Memory B cell (primary cell): ENCODE measurements around the gene KIF16B.

Source experiments
- ATAC-seq: fragments of 150-1000 bp; cut with Tn5 transposase; 2 replicates; pipeline ENCODE4 v1.10.0; 2021; ENCODE audit warnings: low read depth, mild to moderate bottlenecking, moderate library complexity
- DNase-seq, 2 donors: peaks; one replicate each; pipeline ENCODE4 v3.0.0; 2022; ENCODE audit warnings: low spot score in 2 of 2
- H3K27ac Mint-ChIP-seq: one replicate; pipeline ENCODE4 v1.8.0; 2022; ENCODE audit warnings: mild to moderate bottlenecking, moderate library complexity, mixed read lengths
- H3K27me3 Mint-ChIP-seq: one replicate; pipeline ENCODE4 v1.8.0; 2022; ENCODE audit warnings: mixed read lengths
- H3K36me3 Mint-ChIP-seq: one replicate; pipeline ENCODE4 v1.8.0; 2022; ENCODE audit warnings: mild to moderate bottlenecking, mixed read lengths
- H3K4me1 Mint-ChIP-seq: one replicate; pipeline ENCODE4 v1.8.0; 2022; ENCODE audit warnings: mixed read lengths
- H3K4me3 Mint-ChIP-seq: one replicate; pipeline ENCODE4 v1.8.0; 2022; ENCODE audit warnings: mild to moderate bottlenecking, moderate library complexity, mixed read lengths
- H3K9me3 Mint-ChIP-seq: one replicate; pipeline ENCODE4 v1.8.0; 2022; ENCODE audit warnings: mixed read lengths

The KIF16B gene

GRCh38 chr20:16483024-16483423, 90.2 kb downstream of the KIF16B start:
- H3K27me3 Mint-ChIP-seq = no peaks in the 10 kb centered on the region
- no peak overlapping the region for H3K27ac Mint-ChIP-seq
- H3K9me3 Mint-ChIP-seq = no peaks in the 10 kb centered on the region
- peaks cover 9% of the 10 kb centered on the region for H3K4me1 Mint-ChIP-seq
- ATAC-seq (no peak), DNase-seq (no peak)
- H3K36me3 Mint-ChIP-seq = peaks cover 27% of the 10 kb centered on the region
- H3K4me3 Mint-ChIP-seq = no peak overlapping the region

GRCh38 chr20:16481977-16482376, 91.3 kb downstream of the KIF16B start:
- Mint-ChIP-seq H3K4me3 (no peak overlapping the region), H3K9me3 (no peaks in the 10 kb centered on the region), H3K27ac (no peak overlapping the region), H3K27me3 (no peaks in the 10 kb centered on the region), H3K4me1 (peaks cover 9% of the 10 kb centered on the region), H3K36me3 (peaks cover 26% of the 10 kb centered on the region)
- ATAC-seq (no peak), DNase-seq (no peak)

GRCh38 chr20:16479666-16480065, 93.6 kb downstream of the KIF16B start:
- ATAC-seq (no peak), DNase-seq (no peak)
- H3K4me3 Mint-ChIP-seq = no peak overlapping the region
- H3K36me3 Mint-ChIP-seq = peaks cover 24% of the 10 kb centered on the region
- H3K4me1 Mint-ChIP-seq = peaks cover 9% of the 10 kb centered on the region
- H3K9me3 Mint-ChIP-seq = no peaks in the 10 kb centered on the region
- peak overlapping the region; percentile 39 for H3K27ac Mint-ChIP-seq
- no peaks in the 10 kb centered on the region for H3K27me3 Mint-ChIP-seq

DNA sequence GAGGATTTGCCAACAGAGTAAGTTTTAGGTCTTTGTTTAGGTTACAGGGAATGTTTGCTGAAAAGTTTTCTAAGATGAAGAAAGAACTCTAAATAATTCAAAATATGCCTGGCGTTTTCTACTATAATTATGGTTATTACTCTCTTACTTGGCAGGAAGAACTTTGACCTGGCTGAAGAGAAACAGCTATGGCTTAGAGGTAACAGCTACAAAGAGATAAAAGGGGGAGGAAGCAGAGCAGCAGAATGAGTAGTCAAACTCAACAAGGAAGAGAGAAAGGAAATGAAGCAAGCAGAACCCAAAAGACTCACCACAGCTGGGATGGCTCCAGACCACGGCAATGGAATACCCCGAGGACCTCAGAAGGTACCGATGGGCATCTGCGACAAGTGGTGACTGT, 95.6 kb downstream of the KIF16B start:
- DNase-seq (no peak), ATAC-seq (no peak)
- H3K27ac Mint-ChIP-seq = no peak overlapping the region
- H3K9me3 Mint-ChIP-seq = no peaks in the 10 kb centered on the region
- H3K4me1 Mint-ChIP-seq = peaks cover 11% of the 10 kb centered on the region
- no peak overlapping the region for H3K4me3 Mint-ChIP-seq
- no peaks in the 10 kb centered on the region for H3K27me3 Mint-ChIP-seq
- H3K36me3 Mint-ChIP-seq = peaks cover 16% of the 10 kb centered on the region

GRCh38 chr20:16476032-16476431, 97.2 kb downstream of the KIF16B start:
- no peak overlapping the region for H3K27ac Mint-ChIP-seq
- peaks cover 12% of the 10 kb centered on the region for H3K4me1 Mint-ChIP-seq
- peak; percentile 53 for ATAC-seq
- H3K27me3 Mint-ChIP-seq = no peaks in the 10 kb centered on the region
- peak in 1 of 2 donors; percentile 26 for DNase-seq
- H3K4me3 Mint-ChIP-seq = no peak overlapping the region
- no peaks in the 10 kb centered on the region for H3K9me3 Mint-ChIP-seq
- H3K36me3 Mint-ChIP-seq = peaks cover 20% of the 10 kb centered on the region

DNA sequence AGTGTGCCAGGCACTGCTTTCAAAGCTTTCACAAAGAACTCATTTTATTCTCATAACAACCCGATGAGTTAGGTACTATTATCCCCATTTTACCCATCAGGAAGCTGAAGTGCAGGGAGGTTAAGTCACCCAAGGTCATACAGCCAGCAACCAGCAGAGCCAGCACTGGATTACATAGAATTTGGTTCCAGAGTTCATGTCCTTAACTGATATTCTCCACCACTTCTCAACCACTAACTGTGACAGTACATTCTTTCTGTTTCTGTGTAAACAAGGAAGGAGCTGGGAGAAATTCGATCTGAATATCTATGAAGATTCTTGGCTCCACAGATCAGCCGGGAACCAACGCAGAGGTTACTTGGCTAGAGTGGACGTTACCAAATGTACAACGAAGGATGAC, 98.0 kb downstream of the KIF16B start:
- no peak for ATAC-seq
- H3K9me3 Mint-ChIP-seq = no peaks in the 10 kb centered on the region
- H3K36me3 Mint-ChIP-seq = peaks cover 25% of the 10 kb centered on the region
- no peak overlapping the region for H3K27ac Mint-ChIP-seq
- H3K4me1 Mint-ChIP-seq = peaks cover 12% of the 10 kb centered on the region
- no peaks in the 10 kb centered on the region for H3K27me3 Mint-ChIP-seq
- DNase-seq = no peak
- no peak overlapping the region for H3K4me3 Mint-ChIP-seq

DNA sequence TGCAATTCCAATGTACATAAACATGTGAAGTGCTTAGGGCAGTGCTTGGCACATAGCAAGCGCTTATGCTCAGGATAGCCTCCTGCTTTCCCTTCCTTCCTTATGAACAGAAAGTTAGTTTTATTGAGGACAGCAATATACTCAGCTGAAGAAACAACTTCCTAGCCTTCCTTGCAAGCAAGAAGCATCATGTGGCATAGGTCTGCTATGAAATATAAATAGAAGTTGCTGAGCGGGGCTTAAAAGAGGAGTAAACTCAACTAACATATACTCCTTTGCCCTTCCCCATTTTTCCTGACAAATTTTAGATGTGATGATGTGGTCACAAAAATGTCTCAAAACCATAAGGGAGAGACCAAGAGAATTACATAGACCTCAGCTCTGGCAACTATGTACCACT, 98.9 kb downstream of the KIF16B start:
- Mint-ChIP-seq H3K27ac (no peak overlapping the region), H3K4me3 (no peak overlapping the region), H3K9me3 (no peaks in the 10 kb centered on the region), H3K27me3 (no peaks in the 10 kb centered on the region), H3K4me1 (peaks cover 6% of the 10 kb centered on the region), H3K36me3 (peaks cover 28% of the 10 kb centered on the region)
- DNase-seq (no peak), ATAC-seq (no peak)

DNA sequence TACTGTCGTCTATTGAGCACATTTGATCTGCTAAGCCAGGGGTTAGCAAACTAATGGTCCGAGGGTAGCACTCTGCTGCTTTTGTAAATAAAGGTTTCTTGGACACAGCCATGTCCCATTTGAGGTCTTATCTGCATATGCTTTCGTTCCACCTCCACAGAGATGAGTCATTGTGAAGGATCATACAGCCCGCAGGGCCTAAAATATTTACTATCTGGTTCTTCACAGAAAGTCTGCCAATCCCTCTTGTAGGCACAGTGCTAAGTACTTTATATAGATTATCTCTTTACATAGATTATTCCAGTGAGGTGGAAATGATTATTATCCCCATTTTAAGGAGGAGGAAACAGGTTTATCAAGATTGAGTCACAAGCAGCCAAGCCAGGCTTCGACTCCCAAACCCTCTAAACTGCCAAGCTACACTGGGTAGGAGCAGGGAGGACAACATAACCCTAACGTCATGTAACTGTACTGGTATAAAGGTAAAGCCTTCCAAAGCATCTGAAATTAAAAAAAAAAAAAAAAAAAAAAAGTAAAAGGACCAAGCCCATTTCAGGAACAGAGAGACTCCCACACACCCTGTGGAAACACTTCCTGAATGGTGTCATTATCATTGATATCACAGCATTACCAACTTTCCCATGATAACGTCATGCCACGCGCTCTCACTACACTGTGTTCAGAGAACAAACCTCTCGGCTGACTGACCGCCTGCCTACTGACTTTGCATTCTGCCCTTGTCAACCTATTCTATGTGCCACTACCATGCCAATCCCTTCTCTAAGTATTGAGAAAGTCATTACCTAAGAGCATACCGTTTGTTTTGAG, 101.0 kb downstream of the KIF16B start:
- no peaks in the 10 kb centered on the region for H3K27me3 Mint-ChIP-seq
- peaks cover 2% of the 10 kb centered on the region for H3K9me3 Mint-ChIP-seq
- H3K4me1 Mint-ChIP-seq = peaks cover 6% of the 10 kb centered on the region
- peaks cover 23% of the 10 kb centered on the region for H3K36me3 Mint-ChIP-seq
- no peak for ATAC-seq
- H3K4me3 Mint-ChIP-seq = no peak overlapping the region
- DNase-seq = no peak
- no peak overlapping the region for H3K27ac Mint-ChIP-seq

DNA sequence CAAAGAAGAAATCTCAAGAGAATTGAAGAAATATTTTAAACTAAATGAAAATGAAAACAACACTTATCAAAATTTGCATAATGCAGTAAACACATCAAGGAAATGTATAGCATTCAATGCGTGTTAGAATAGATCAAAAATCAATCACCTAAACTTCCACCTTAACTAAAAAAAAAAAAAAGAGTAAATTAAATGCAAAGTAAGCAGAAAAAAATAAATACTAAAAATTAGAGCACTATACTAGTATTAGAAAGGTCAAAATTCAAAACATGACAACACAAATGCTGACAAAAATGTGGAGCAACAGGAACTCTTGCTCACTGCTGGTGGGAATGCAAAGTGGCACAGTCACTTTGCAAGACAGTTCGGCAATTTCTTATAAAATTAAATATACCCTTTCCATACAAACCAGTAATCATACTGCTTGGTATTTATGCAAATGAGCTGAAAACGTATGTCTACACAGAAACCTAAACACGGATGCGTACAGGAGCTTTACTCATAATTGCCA, 103.8 kb downstream of the KIF16B start:
- ATAC-seq = no peak
- H3K4me1 Mint-ChIP-seq = peaks cover 6% of the 10 kb centered on the region
- no peak for DNase-seq
- H3K4me3 Mint-ChIP-seq = no peak overlapping the region
- H3K9me3 Mint-ChIP-seq = peaks cover 6% of the 10 kb centered on the region
- H3K27ac Mint-ChIP-seq = no peak overlapping the region
- H3K36me3 Mint-ChIP-seq = peaks cover 38% of the 10 kb centered on the region
- H3K27me3 Mint-ChIP-seq = no peaks in the 10 kb centered on the region

DNA sequence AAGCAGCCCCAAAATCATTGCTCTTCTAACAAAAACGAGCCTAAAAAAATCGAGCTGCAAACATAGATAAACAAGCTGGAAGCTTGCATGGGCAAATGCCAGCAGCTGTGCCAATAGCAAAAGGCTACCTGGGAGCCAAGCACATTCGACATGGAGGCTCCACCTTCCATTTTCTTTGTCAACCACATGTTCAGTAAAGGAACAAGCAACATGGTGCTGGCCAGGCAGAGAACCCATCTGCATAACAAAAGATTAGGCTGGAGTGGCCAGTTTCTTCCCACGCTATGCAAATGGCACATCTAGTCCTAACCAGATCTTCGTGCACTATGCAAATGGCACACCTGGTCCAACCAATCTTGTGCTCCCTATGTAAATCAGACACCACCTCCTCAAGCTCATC, 110.5 kb downstream of the KIF16B start:
- DNase-seq (no peak), ATAC-seq (no peak)
- peaks cover 7% of the 10 kb centered on the region for H3K4me1 Mint-ChIP-seq
- no peak overlapping the region for H3K27ac Mint-ChIP-seq
- H3K36me3 Mint-ChIP-seq = peaks cover 27% of the 10 kb centered on the region
- peaks cover 11% of the 10 kb centered on the region for H3K9me3 Mint-ChIP-seq
- no peak overlapping the region for H3K4me3 Mint-ChIP-seq
- H3K27me3 Mint-ChIP-seq = no peaks in the 10 kb centered on the region

GRCh38 chr20:16459019-16459700, 114.1 kb downstream of the KIF16B start:
- ATAC-seq (no peak), DNase-seq (no peak)
- Mint-ChIP-seq H3K27me3 (no peaks in the 10 kb centered on the region), H3K36me3 (peaks cover 10% of the 10 kb centered on the region), H3K9me3 (peaks cover 5% of the 10 kb centered on the region), H3K4me1 (peaks cover 7% of the 10 kb centered on the region), H3K4me3 (no peak overlapping the region), H3K27ac (no peak overlapping the region)

GRCh38 chr20:16457514-16457913, 115.7 kb downstream of the KIF16B start:
- Mint-ChIP-seq H3K4me1 (peaks cover 3% of the 10 kb centered on the region), H3K27me3 (no peaks in the 10 kb centered on the region), H3K27ac (peak overlapping the region; percentile 15), H3K9me3 (no peaks in the 10 kb centered on the region), H3K4me3 (no peak overlapping the region), H3K36me3 (peaks cover 4% of the 10 kb centered on the region)
- DNase-seq (no peak), ATAC-seq (no peak)

DNA sequence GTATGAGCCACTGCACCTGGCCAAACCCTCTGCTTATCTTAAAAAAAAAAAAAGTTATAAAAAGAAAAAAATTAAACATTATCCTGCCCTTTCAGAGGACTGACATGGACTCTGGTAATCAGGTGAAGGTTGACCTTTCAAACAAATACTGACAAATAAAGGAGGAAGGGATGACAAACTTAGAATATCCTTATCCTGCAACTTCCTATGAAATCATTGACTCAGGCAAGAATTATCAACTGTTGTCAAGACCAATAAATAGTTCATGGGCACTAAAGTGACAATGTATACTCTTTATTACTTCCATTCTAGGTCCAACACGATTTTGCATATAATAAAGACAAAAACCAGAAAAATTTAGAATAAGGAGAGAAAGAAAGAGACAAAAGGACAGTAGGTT, 117.9 kb downstream of the KIF16B start:
- Mint-ChIP-seq H3K27ac (no peak overlapping the region), H3K4me1 (peaks cover 15% of the 10 kb centered on the region), H3K36me3 (peaks cover 13% of the 10 kb centered on the region), H3K9me3 (no peaks in the 10 kb centered on the region), H3K4me3 (no peak overlapping the region), H3K27me3 (no peaks in the 10 kb centered on the region)
- ATAC-seq = no peak
- DNase-seq = no peak

DNA sequence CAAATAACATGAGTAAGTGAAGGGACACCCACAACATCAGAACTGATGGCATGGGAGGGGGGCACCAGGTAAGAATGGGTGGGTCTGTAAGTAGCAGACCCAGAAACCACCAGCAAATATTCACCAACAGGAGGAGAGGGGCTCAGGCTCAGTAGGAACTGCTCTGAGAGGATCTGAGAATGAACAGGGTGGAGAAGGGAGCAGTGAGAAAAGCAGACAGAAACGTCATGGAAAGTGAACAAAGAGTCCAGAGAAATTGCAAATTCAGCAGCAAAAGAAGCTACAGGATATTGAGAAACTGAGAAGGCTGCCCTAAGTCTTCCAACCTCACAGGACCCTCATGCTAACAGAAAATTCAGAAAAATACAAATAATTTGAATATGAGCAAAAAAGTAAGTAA, 121.3 kb downstream of the KIF16B start:
- Mint-ChIP-seq H3K4me1 (peaks cover 13% of the 10 kb centered on the region), H3K4me3 (no peak overlapping the region), H3K27me3 (no peaks in the 10 kb centered on the region), H3K36me3 (peaks cover 24% of the 10 kb centered on the region), H3K27ac (no peak overlapping the region), H3K9me3 (peaks cover 2% of the 10 kb centered on the region)
- ATAC-seq (no peak), DNase-seq (no peak)
